ENCODE data around the gene HMX3. TPM values are rescaled to one million over a fixed set of nuclear protein-coding genes. Genes with fewer than 3 reads are reported as not detected.

Gene HMX3
- total and polyA plus RNA-seq, 2 of the 8 experiments (the other 6 are each of a cell fraction or from before 2014, with no cell fraction given): 0.05 TPM; not detected in 1

DNA sequence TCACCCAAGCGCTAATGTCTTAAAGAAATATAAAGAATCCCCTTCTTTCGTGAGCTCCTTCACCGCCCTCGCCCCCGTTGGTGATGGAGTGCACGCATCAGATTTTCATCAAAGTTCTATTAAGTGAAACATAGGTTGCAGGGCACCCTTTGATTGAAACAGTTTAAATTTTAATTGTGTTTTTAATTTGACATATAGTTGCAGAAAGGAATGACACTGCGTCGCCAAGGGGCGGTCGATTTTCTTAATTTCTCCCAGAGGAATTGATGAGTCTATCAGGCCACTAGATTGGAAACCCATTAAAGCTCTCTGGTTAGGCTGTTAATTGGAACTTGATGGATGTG is 8.0 kb downstream of the HMX3 start:
- Histone ChIP-seq H3K36me3 (ENCODE audit: control insufficient read depth in 2 of 4, insufficient read depth in 4 of 4, low read length in 3 of 4) (no peaks in the 10 kb centered on the region; a peak in 1 of 8 replicates), H2AFZ (ENCODE audit: low read length) (no peak overlapping the region), H2BK120ac (replicated peaks; ENCODE audit: low read depth, low read length) (no peak overlapping the region), H3K4me2 (ENCODE audit: insufficient read depth in 1 of 2, low read depth in 2 of 2, low read length in 2 of 2) (peak overlapping the region; percentile 67 to 70; a peak in 3 of 4 replicates), H3K9ac (replicated peaks in 1 of 4; ENCODE audit: extremely low read depth in 1 of 4, low read depth in 3 of 4, low read length in 3 of 4) (no peak overlapping the region), H3K18ac (ENCODE audit: extremely low read depth, low read length) (no peak overlapping the region), H2BK5ac (ENCODE audit: low read depth, low read length) (no peak overlapping the region), H3K79me2 (ENCODE audit: control insufficient read depth in 1 of 2, insufficient read depth in 2 of 2, low read length in 2 of 2) (no peaks in the 10 kb centered on the region), H3K27ac (ENCODE audit: low read depth, low read length) (no peak overlapping the region), H4K20me1 (replicated peaks in 1 of 2; ENCODE audit: control insufficient read depth in 1 of 2, insufficient read depth in 2 of 2, low read length in 2 of 2) (peaks cover 11 to 32% of the 10 kb centered on the region in 2 experiments), H3K23me2 (ENCODE audit: low read depth, low read length) (peaks cover 9% of the 10 kb centered on the region; the same call in 1 of the 2 replicates), H2BK15ac (ENCODE audit: low read length) (no peak overlapping the region), H4K5ac (ENCODE audit: insufficient read length, low read depth, low read length) (no peak overlapping the region), H3K14ac (ENCODE audit: insufficient read length) (no peak overlapping the region), H2BK12ac (ENCODE audit: low read depth, low read length) (0 out of 2 replicates have a peak overlapping the region, but pooled peaks have one; percentile 27), H3K9me3 (ENCODE audit: insufficient read depth in 2 of 2, low read depth in 1 of 2, low read length in 1 of 2) (no peaks in the 10 kb centered on the region), H3K27me3 (replicated peaks in 1 of 4; ENCODE audit: control insufficient read depth in 3 of 4, extremely low read depth in 1 of 4, insufficient read depth in 3 of 4, low read length in 3 of 4) (peaks cover 94 to 100% (median 99%) of the 10 kb centered on the region in 4 experiments), H3K4me1 (replicated peaks in 1 of 4; ENCODE audit: control insufficient read depth in 3 of 4, insufficient read depth in 4 of 4, low read length in 3 of 4) (peaks cover 14 to 56% (median 34%) of the 10 kb centered on the region in 4 experiments), H3K4ac (replicated peaks; ENCODE audit: insufficient read length, low read depth, low read length) (no peak overlapping the region), H2BK20ac (ENCODE audit: low read length) (no peak overlapping the region), H3K56ac (replicated peaks; ENCODE audit: insufficient read length, low read depth, low read length) (no peak overlapping the region), H2AK5ac (ENCODE audit: low read depth, low read length) (no peak overlapping the region), H3K79me1 (ENCODE audit: low read depth, low read length) (no peaks in the 10 kb centered on the region), H4K91ac (replicated peaks; ENCODE audit: insufficient read length, low read length) (no peak overlapping the region), H3K4me3 (ENCODE audit: extremely low read depth in 1 of 4, insufficient read depth in 2 of 4, low read depth in 3 of 4, low read length in 4 of 4) (peak overlapping the region in 1 of 4 experiments; percentile 51; a peak in 2 of 8 replicates), H3K23ac (ENCODE audit: insufficient read length) (no peak overlapping the region), H4K8ac (ENCODE audit: extremely low read depth, insufficient read depth, low read length) (no peak overlapping the region)
- WGBS, 2 experiments (ENCODE audit: extremely low coverage in 1 of 2, insufficient coverage in 1 of 2, insufficient read length in 1 of 2, insufficient replicate concordance in 2 of 2, low coverage in 1 of 2, low lambda C conversion rate in 2 of 2, missing lambda C conversion rate in 1 of 2): 8% methylated on average over 10 of the region's 10 CpGs; no CpG with 5 or more reads in 1 of the 2 experiments
- POLR2A ChIA-PET (ENCODE audit: partially characterized antibody): interaction anchor here (4.2 kb wide), 1 partner anchor 10 kb away, joined by 31 read pairs; no protein-coding TSS in a partner anchor
- CTCF ChIA-PET (ENCODE audit: partially characterized antibody): interaction anchor here (0.7 to 5.1 kb wide), 7 partner anchors 10 to 823 kb away, joined by 3 to 35 read pairs (median 6); no protein-coding TSS in a partner anchor
- DNase-seq (ENCODE audit: low read depth in 1 of 2, low spot score in 2 of 2) (no peak), FAIRE-seq (no peak)
- TF ChIP-seq RNF2 (IDR thresholded peaks at IDR 0.05; ENCODE audit: borderline replicate concordance, low read depth, low read length, missing control alignments, poor library complexity, severe bottlenecking): no peak
- peak; percentile 20; the same call in 1 of the 2 replicates for TF ChIP-seq CBX8 (IDR thresholded peaks at IDR 0.05; ENCODE audit: borderline replicate concordance, low read depth, low read length)
- no peak for TF ChIP-seq BCL11A (IDR thresholded peaks at IDR 0.05; ENCODE audit: low read depth in 2 of 2, low read length in 2 of 2)
- TF ChIP-seq KDM4A (IDR thresholded peaks at IDR 0.05; ENCODE audit: low read depth, low read length, severe bottlenecking): no peak
